GM23338 (cell line): ENCODE data around the gene SMARCC2.
A peak's percentile ranks its signal among the peaks of the same experiment; 100 is the strongest.

Experiments used
- CREB1 ChIP-seq: fragments of 250-450 bp; sonication (Bioruptor Pico); IDR thresholded peaks from 2 replicates; pipeline ENCODE4 v1.5.0; 2020; ENCODE audit warnings: low read depth, mild to moderate bottlenecking, moderate library complexity
- EZH2 ChIP-seq: fragments of 200-600 bp; sonication (generic); IDR thresholded peaks from one replicate; pipeline ENCODE4 v1.8.0; 2017; ENCODE audit warnings: antibody characterized with exemption, mild to moderate bottlenecking, low read depth; ENCODE audit not compliant: unreplicated experiment
- EZH2phosphoT487 ChIP-seq: fragments of 200-600 bp; sonication (generic); IDR thresholded peaks from one replicate; pipeline ENCODE4 v1.8.1; 2018; ENCODE audit warnings: antibody characterized with exemption; ENCODE audit not compliant: unreplicated experiment
- JUNB ChIP-seq: IDR thresholded peaks from one replicate; pipeline ENCODE4 v1.6.1; 2016; ENCODE audit warnings: antibody characterized with exemption; ENCODE audit not compliant: unreplicated experiment
- POLR2AphosphoS5 ChIP-seq: IDR thresholded peaks from 2 replicates; pipeline ENCODE4 v1.6.1; 2016; ENCODE audit warnings: antibody characterized with exemption, low read depth
- STAT1 ChIP-seq: IDR thresholded peaks from one replicate; pipeline ENCODE4 v1.6.1; 2016; ENCODE audit warnings: antibody characterized with exemption; ENCODE audit not compliant: unreplicated experiment
- ZNF331 ChIP-seq: fragments of 250-450 bp; sonication (Bioruptor Pico); IDR thresholded peaks from 2 replicates; pipeline ENCODE4 v1.5.0; 2020; ENCODE audit warnings: low read depth, mild to moderate bottlenecking, moderate library complexity
- TF ChIP-seq, protein P1 (sequence below), 2 experiments: fragments of 200-600 bp in 1 of 2; sonication (generic) in 1 of 2; conservative IDR thresholded peaks; 2 replicates each; pipeline versions ENCODE4 v1.5.1 to v1.6.1; 2016 to 2017; ENCODE audit warnings: antibody characterized with exemption in 2 of 2, low read depth in 2 of 2, mild to moderate bottlenecking in 2 of 2, moderate library complexity in 1 of 2
- TF ChIP-seq, protein P2 (sequence below): IDR thresholded peaks from one replicate; pipeline ENCODE4 v1.6.1; 2018; ENCODE audit warnings: antibody characterized with exemption; ENCODE audit not compliant: unreplicated experiment

DNA sequence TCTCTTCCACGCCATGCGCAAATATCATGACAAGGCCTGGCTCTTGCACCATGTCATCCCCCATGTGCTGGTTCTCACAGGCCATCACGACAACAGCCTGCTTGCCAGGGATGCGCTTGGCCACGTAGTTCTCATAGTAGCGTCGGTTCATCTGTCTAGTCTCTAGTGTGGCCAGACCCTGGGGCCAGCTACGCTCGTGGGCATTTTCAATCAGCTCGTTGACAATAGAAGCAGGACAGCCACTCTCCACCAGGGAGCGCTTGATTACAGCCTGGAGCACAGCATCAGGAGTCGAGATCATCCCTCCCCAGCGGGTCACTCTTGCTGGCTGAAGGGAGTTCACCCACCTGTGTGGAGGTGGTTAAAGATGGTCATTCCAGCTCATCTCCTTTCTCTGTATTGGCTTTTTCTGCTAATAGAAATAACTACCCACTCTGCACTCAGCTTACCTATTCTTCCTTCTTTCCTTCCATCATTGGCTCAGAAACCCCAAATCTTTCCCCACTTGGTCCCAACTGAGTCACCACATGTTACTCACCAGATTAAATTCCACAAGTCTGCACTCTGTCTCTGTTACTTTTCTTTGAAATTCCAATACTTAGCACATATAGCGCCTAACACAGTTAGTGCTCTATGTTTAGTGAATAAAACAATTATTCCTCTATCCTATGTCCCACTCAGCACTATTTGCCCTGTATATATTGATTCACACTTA is 17.3 kb upstream of the SMARCC2 start:
- TF ChIP-seq, protein P1, sequence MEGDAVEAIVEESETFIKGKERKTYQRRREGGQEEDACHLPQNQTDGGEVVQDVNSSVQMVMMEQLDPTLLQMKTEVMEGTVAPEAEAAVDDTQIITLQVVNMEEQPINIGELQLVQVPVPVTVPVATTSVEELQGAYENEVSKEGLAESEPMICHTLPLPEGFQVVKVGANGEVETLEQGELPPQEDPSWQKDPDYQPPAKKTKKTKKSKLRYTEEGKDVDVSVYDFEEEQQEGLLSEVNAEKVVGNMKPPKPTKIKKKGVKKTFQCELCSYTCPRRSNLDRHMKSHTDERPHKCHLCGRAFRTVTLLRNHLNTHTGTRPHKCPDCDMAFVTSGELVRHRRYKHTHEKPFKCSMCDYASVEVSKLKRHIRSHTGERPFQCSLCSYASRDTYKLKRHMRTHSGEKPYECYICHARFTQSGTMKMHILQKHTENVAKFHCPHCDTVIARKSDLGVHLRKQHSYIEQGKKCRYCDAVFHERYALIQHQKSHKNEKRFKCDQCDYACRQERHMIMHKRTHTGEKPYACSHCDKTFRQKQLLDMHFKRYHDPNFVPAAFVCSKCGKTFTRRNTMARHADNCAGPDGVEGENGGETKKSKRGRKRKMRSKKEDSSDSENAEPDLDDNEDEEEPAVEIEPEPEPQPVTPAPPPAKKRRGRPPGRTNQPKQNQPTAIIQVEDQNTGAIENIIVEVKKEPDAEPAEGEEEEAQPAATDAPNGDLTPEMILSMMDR (conservative IDR thresholded peaks at IDR 0.05; ENCODE audit: low read depth in 2 of 2), result peak; percentile 65 to 83
- no peak for TF ChIP-seq POLR2AphosphoS5
- TF ChIP-seq EZH2, result no peak
- no peak for TF ChIP-seq JUNB
- TF ChIP-seq, protein P2, sequence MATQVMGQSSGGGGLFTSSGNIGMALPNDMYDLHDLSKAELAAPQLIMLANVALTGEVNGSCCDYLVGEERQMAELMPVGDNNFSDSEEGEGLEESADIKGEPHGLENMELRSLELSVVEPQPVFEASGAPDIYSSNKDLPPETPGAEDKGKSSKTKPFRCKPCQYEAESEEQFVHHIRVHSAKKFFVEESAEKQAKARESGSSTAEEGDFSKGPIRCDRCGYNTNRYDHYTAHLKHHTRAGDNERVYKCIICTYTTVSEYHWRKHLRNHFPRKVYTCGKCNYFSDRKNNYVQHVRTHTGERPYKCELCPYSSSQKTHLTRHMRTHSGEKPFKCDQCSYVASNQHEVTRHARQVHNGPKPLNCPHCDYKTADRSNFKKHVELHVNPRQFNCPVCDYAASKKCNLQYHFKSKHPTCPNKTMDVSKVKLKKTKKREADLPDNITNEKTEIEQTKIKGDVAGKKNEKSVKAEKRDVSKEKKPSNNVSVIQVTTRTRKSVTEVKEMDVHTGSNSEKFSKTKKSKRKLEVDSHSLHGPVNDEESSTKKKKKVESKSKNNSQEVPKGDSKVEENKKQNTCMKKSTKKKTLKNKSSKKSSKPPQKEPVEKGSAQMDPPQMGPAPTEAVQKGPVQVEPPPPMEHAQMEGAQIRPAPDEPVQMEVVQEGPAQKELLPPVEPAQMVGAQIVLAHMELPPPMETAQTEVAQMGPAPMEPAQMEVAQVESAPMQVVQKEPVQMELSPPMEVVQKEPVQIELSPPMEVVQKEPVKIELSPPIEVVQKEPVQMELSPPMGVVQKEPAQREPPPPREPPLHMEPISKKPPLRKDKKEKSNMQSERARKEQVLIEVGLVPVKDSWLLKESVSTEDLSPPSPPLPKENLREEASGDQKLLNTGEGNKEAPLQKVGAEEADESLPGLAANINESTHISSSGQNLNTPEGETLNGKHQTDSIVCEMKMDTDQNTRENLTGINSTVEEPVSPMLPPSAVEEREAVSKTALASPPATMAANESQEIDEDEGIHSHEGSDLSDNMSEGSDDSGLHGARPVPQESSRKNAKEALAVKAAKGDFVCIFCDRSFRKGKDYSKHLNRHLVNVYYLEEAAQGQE, result no peak
- TF ChIP-seq EZH2phosphoT487, result no peak
- no peak for TF ChIP-seq STAT1
- no peak for TF ChIP-seq CREB1 (CRISPR knock-in tag)
- no peak for TF ChIP-seq ZNF331 (CRISPR knock-in tag)
